HepG2 (cell line): Measurements from ENCODE around the gene CCT6A. TPM values are rescaled to one million over a fixed set of nuclear protein-coding genes. Genes with fewer than 3 reads are reported as not detected.

Source experiments
- DPF2 ChIP-seq: sonication (generic); formaldehyde crosslinking; IDR thresholded peaks from 2 replicates; pipeline ENCODE4 v1.4.0; 2020; ENCODE audit warnings: mild to moderate bottlenecking, low read depth, missing genetic modification reagents, borderline replicate concordance
- FOXK2 ChIP-seq: fragments of 450-650 bp; IDR thresholded peaks from 2 replicates; pipeline ENCODE4 v1.6.1; 2016
- MATR3 ChIP-seq: sonication (generic); formaldehyde crosslinking; IDR thresholded peaks from 2 replicates; pipeline ENCODE4 v1.4.0; 2020; ENCODE audit warnings: missing genetic modification reagents
- PRPF4 ChIP-seq: fragments of 200-400 bp; formaldehyde crosslinking; IDR thresholded peaks from 2 replicates; pipeline ENCODE4 v1.6.1; 2016; ENCODE audit warnings: low read length, low read depth; ENCODE audit not compliant: poor library complexity, severe bottlenecking
- RORA ChIP-seq: sonication (generic); formaldehyde crosslinking; IDR thresholded peaks from 2 replicates; pipeline ENCODE4 v1.5.0; 2020; ENCODE audit warnings: mild to moderate bottlenecking, missing genetic modification reagents, moderate library complexity
- ZFAT ChIP-seq: sonication (generic); formaldehyde crosslinking; conservative IDR thresholded peaks from 2 replicates; pipeline ENCODE4 v1.8.1; 2023; ENCODE audit warnings: missing genetic modification reagents, inconsistent platforms
- ZFP41 ChIP-seq: sonication (generic); formaldehyde crosslinking; IDR thresholded peaks from 2 replicates; pipeline ENCODE4 v1.4.0; 2020; ENCODE audit warnings: mild to moderate bottlenecking, missing genetic modification reagents, borderline replicate concordance
- ZIK1 ChIP-seq: sonication (generic); formaldehyde crosslinking; IDR thresholded peaks from 2 replicates; pipeline ENCODE4 v1.5.0; 2020; ENCODE audit warnings: mild to moderate bottlenecking, low read depth, missing genetic modification reagents, borderline replicate concordance
- ZNF264 ChIP-seq: sonication (generic); formaldehyde crosslinking; IDR thresholded peaks from 2 replicates; pipeline ENCODE4 v1.4.0; 2020; ENCODE audit warnings: missing genetic modification reagents
- ZNF562 ChIP-seq: sonication (generic); formaldehyde crosslinking; IDR thresholded peaks from 2 replicates; pipeline ENCODE4 v1.8.0; 2022; ENCODE audit warnings: missing genetic modification reagents, borderline replicate concordance
- ZNF703 ChIP-seq: sonication (generic); formaldehyde crosslinking; IDR thresholded peaks from 2 replicates; pipeline ENCODE4 v1.5.1; 2020; ENCODE audit warnings: missing genetic modification reagents, mild to moderate bottlenecking, moderate library complexity, borderline replicate concordance
- polyA plus RNA-seq, 8 experiments: library from polyadenylated mRNA; depleted of rRNA in 3 of 8; stranded (reverse) in 7 of 8; unstranded in 1 of 8; fragments of >200 nt; fragmentation: Illumina TruSeq in 4 of 8; extraction: Trizol in 4 of 8; gene quantifications; 2 replicates each; pipeline versions ENCODE4 v1.2.1 to v1.2.3, GENCODE V29; 2011 to 2016; ENCODE audit warnings: low read depth in 4 of 8, missing spikeins in 1 of 8, mixed read lengths in 1 of 8; ENCODE audit not compliant: insufficient read depth in 1 of 8
- total RNA-seq, 5 experiments: library from RNA; depleted of rRNA; stranded (reverse); fragments of >200 nt; fragmentation: Illumina TruSeq; extraction: Trizol; gene quantifications; 2 replicates each; pipeline ENCODE4 v1.2.3, GENCODE V29; 2016; ENCODE audit warnings: low read depth in 1 of 5
- TF ChIP-seq, protein P1 (sequence below), 2 experiments: fragments of 450-650 bp in 1 of 2; sonication (generic) in 1 of 2; formaldehyde crosslinking in 1 of 2; IDR thresholded peaks; 2 replicates each; pipeline versions ENCODE4 v1.6.1 to v1.8.0; 2016 to 2022; ENCODE audit warnings: antibody characterized with exemption in 1 of 2, mild to moderate bottlenecking in 1 of 2, missing genetic modification reagents in 1 of 2
- TF ChIP-seq, protein P2 (sequence below): sonication (generic); formaldehyde crosslinking; IDR thresholded peaks from 2 replicates; pipeline ENCODE4 v1.5.1; 2020; ENCODE audit warnings: missing genetic modification reagents, mild to moderate bottlenecking, borderline replicate concordance
- TF ChIP-seq, protein P3 (sequence below): sonication (generic); formaldehyde crosslinking; IDR thresholded peaks from 2 replicates; pipeline ENCODE4 v1.5.0; 2020; ENCODE audit warnings: mild to moderate bottlenecking, missing genetic modification reagents, borderline replicate concordance

The CCT6A gene
- total and polyA plus RNA-seq, 2 of the 13 experiments (the other 11 are each of a cell fraction or from before 2014, with no cell fraction given) = 219 to 292 TPM

GRCh38 chr7:56051339-56052191 is at the start of gene CCT6A, which contains the start of gene PSPH (continued):
- TF ChIP-seq ZFP41 (CRISPR knock-in tag) (peak; percentile 63; the same call in 1 of the 2 replicates), ZNF703 (CRISPR knock-in tag) (no peak), PRPF4 (no peak), DPF2 (CRISPR knock-in tag) (no peak), ZNF562 (CRISPR knock-in tag) (no peak), FOXK2 (no peak), ZNF264 (CRISPR knock-in tag) (no peak), ZFAT (CRISPR knock-in tag) (no peak), RORA (CRISPR knock-in tag) (no peak), MATR3 (CRISPR knock-in tag) (no peak), ZIK1 (peak; percentile 83)
- TF ChIP-seq, protein P1, sequence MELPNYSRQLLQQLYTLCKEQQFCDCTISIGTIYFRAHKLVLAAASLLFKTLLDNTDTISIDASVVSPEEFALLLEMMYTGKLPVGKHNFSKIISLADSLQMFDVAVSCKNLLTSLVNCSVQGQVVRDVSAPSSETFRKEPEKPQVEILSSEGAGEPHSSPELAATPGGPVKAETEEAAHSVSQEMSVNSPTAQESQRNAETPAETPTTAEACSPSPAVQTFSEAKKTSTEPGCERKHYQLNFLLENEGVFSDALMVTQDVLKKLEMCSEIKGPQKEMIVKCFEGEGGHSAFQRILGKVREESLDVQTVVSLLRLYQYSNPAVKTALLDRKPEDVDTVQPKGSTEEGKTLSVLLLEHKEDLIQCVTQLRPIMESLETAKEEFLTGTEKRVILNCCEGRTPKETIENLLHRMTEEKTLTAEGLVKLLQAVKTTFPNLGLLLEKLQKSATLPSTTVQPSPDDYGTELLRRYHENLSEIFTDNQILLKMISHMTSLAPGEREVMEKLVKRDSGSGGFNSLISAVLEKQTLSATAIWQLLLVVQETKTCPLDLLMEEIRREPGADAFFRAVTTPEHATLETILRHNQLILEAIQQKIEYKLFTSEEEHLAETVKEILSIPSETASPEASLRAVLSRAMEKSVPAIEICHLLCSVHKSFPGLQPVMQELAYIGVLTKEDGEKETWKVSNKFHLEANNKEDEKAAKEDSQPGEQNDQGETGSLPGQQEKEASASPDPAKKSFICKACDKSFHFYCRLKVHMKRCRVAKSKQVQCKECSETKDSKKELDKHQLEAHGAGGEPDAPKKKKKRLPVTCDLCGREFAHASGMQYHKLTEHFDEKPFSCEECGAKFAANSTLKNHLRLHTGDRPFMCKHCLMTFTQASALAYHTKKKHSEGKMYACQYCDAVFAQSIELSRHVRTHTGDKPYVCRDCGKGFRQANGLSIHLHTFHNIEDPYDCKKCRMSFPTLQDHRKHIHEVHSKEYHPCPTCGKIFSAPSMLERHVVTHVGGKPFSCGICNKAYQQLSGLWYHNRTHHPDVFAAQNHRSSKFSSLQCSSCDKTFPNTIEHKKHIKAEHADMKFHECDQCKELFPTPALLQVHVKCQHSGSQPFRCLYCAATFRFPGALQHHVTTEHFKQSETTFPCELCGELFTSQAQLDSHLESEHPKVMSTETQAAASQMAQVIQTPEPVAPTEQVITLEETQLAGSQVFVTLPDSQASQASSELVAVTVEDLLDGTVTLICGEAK (IDR thresholded peaks at IDR 0.05) = no peak
- TF ChIP-seq, protein P1 (CRISPR knock-in tag; IDR thresholded peaks at IDR 0.05) = peak; percentile 58; the same call in 1 of the 2 replicates
- TF ChIP-seq, protein P2, sequence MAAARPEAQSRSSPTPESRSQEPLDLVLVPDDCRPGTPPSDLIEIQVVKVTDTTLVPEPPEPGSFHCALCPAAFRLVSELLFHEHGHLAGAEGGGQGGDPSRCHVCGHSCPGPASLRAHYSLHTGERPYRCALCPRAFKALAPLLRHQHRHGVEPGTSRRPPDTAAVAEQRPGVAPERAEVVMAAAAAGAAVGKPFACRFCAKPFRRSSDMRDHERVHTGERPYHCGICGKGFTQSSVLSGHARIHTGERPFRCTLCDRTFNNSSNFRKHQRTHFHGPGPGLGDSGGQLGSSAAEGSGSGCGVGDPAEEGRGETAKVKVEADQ (CRISPR knock-in tag) = peak; percentile 75
- TF ChIP-seq, protein P3, sequence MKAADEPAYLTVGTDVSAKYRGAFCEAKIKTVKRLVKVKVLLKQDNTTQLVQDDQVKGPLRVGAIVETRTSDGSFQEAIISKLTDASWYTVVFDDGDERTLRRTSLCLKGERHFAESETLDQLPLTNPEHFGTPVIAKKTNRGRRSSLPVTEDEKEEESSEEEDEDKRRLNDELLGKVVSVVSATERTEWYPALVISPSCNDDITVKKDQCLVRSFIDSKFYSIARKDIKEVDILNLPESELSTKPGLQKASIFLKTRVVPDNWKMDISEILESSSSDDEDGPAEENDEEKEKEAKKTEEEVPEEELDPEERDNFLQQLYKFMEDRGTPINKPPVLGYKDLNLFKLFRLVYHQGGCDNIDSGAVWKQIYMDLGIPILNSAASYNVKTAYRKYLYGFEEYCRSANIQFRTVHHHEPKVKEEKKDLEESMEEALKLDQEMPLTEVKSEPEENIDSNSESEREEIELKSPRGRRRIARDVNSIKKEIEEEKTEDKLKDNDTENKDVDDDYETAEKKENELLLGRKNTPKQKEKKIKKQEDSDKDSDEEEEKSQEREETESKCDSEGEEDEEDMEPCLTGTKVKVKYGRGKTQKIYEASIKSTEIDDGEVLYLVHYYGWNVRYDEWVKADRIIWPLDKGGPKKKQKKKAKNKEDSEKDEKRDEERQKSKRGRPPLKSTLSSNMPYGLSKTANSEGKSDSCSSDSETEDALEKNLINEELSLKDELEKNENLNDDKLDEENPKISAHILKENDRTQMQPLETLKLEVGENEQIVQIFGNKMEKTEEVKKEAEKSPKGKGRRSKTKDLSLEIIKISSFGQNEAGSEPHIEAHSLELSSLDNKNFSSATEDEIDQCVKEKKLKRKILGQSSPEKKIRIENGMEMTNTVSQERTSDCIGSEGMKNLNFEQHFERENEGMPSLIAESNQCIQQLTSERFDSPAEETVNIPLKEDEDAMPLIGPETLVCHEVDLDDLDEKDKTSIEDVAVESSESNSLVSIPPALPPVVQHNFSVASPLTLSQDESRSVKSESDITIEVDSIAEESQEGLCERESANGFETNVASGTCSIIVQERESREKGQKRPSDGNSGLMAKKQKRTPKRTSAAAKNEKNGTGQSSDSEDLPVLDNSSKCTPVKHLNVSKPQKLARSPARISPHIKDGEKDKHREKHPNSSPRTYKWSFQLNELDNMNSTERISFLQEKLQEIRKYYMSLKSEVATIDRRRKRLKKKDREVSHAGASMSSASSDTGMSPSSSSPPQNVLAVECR (CRISPR knock-in tag) = peak; percentile 94
